Astrocyte (in vitro differentiated cells and primary cell): ENCODE measurements around the gene PDGFRA.

Source experiments
- EZH2 ChIP-seq: IDR thresholded peaks from 2 replicates; pipeline ENCODE4 v1.6.1; 2012; ENCODE audit warnings: mild to moderate bottlenecking, low read length, inconsistent platforms; ENCODE audit not compliant: insufficient read depth
- TF ChIP-seq, protein P1 (sequence below): IDR thresholded peaks from 2 replicates; pipeline ENCODE4 v1.5.1; 2011; ENCODE audit warnings: low read depth, mild to moderate bottlenecking, inconsistent platforms, low read length, moderate library complexity; ENCODE audit not compliant: insufficient read depth

DNA sequence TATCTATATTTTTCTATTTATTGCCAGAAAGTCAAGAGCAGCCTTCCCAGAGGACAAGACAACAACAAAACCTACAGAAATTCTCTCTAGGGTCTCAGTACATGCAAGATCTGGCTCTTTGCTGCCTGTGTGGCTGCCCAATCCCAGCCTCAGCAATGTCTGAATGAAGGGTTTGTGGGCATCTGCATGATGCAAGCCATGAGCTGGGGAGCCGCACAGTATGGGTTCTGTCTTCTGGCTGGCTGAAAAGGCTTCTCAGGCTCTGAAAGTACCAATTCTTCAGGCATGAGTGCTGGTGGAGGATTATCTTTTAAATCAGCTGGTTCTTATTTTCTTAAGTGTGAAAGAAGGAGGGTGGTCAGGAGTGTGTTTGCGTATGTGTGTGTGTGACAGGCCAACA is 104.6 kb downstream of the PDGFRA start:
- TF ChIP-seq, protein P1, sequence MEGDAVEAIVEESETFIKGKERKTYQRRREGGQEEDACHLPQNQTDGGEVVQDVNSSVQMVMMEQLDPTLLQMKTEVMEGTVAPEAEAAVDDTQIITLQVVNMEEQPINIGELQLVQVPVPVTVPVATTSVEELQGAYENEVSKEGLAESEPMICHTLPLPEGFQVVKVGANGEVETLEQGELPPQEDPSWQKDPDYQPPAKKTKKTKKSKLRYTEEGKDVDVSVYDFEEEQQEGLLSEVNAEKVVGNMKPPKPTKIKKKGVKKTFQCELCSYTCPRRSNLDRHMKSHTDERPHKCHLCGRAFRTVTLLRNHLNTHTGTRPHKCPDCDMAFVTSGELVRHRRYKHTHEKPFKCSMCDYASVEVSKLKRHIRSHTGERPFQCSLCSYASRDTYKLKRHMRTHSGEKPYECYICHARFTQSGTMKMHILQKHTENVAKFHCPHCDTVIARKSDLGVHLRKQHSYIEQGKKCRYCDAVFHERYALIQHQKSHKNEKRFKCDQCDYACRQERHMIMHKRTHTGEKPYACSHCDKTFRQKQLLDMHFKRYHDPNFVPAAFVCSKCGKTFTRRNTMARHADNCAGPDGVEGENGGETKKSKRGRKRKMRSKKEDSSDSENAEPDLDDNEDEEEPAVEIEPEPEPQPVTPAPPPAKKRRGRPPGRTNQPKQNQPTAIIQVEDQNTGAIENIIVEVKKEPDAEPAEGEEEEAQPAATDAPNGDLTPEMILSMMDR = no peak
- TF ChIP-seq EZH2 = no peak
